GM12878 (cell line): ENCODE results near the gene ABCA3.

ENCODE experiments used
- CREB1 ChIP-seq: IDR thresholded peaks from 2 replicates; pipeline ENCODE4 v1.6.1; 2012; ENCODE audit warnings: low read depth, mild to moderate bottlenecking, inconsistent platforms
- CTCF ChIP-seq, 3 experiments: IDR thresholded peaks in 2 of 3; conservative IDR thresholded peaks in 1 of 3; 2 replicates each; pipeline ENCODE4 v1.5.1; 2011; ENCODE audit warnings: low read depth in 3 of 3, low read length in 3 of 3, mild to moderate bottlenecking in 3 of 3, control low read depth in 2 of 3, moderate library complexity in 2 of 3, inconsistent platforms in 1 of 3, mixed read lengths in 1 of 3; ENCODE audit not compliant: control insufficient read depth in 2 of 3, insufficient read depth in 1 of 3; ENCODE audit errors: extremely low read depth in 1 of 3
- E2F4 ChIP-seq: IDR thresholded peaks from 2 replicates; pipeline ENCODE4 v1.6.1; 2012; ENCODE audit warnings: low read depth, low read length, improper control_type of control experiment
- ELK1 ChIP-seq: IDR thresholded peaks from 2 replicates; pipeline ENCODE4 v1.6.1; 2012; ENCODE audit warnings: low read depth, low read length, improper control_type of control experiment
- HDAC2 ChIP-seq: fragments of 200-600 bp; sonication (generic); IDR thresholded peaks from 2 replicates; pipeline ENCODE4 v1.6.1; 2017
- POLR2A ChIP-seq: IDR thresholded peaks from 2 replicates; pipeline ENCODE4 v1.6.1; 2011; ENCODE audit warnings: low read depth, mild to moderate bottlenecking, low read length
- SMARCA5 ChIP-seq: fragments of 450-650 bp; IDR thresholded peaks from 2 replicates; pipeline ENCODE4 v1.6.1; 2017; ENCODE audit warnings: mild to moderate bottlenecking
- YY1 ChIP-seq: IDR thresholded peaks from 2 replicates; pipeline ENCODE4 v1.6.1; 2011; ENCODE audit warnings: low read depth, mild to moderate bottlenecking, low read length
- ZNF384 ChIP-seq: IDR thresholded peaks from 2 replicates; pipeline ENCODE4 v1.6.1; 2012; ENCODE audit warnings: low read depth, mild to moderate bottlenecking, low read length, improper control_type of control experiment, borderline replicate concordance
- TF ChIP-seq, protein P1 (sequence below): fragments of 450-650 bp; formaldehyde crosslinking; IDR thresholded peaks from 2 replicates; pipeline ENCODE4 v1.5.0; 2022; ENCODE audit warnings: mild to moderate bottlenecking, missing genetic modification characterization
- TF ChIP-seq, protein P2 (sequence below): IDR thresholded peaks from 2 replicates; pipeline ENCODE4 v1.6.1; 2012; ENCODE audit warnings: low read length, inconsistent platforms
- TF ChIP-seq, protein P3 (sequence below): fragments of 450-650 bp; IDR thresholded peaks from 2 replicates; pipeline ENCODE4 v1.6.1; 2016; ENCODE audit warnings: mild to moderate bottlenecking

DNA sequence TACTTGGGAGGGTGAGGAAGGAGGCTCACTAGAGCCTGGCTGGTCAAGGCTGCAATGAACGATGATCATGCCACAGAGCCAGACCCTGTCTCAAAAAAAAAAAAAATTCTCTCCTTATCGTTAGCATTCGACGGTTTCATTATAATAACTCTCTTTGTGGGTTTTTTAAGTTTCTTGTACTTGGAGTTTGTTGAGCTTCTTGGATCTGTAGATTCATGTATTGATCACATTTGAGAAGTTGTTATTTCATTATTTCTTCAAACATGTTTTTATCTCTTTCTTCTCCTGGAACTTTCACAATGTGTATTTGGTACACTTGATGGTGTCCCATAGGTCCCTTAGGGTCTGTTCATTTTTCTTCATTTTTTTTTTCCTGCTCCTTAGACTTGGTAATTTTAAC lies 16.8 kb upstream of the ABCA3 start:
- TF ChIP-seq CREB1 (no peak), CTCF (IDR thresholded peaks at IDR 0.05 in 2 of 3, conservative IDR thresholded peaks at IDR 0.05 in 1 of 3; ENCODE audit: control insufficient read depth in 2 of 3, extremely low read depth in 1 of 3, insufficient read depth in 1 of 3, low read depth in 3 of 3, low read length in 3 of 3) (no peak), POLR2A (no peak), E2F4 (no peak), YY1 (no peak), HDAC2 (no peak), ZNF384 (no peak), ELK1 (no peak), SMARCA5 (no peak)
- TF ChIP-seq, protein P1, sequence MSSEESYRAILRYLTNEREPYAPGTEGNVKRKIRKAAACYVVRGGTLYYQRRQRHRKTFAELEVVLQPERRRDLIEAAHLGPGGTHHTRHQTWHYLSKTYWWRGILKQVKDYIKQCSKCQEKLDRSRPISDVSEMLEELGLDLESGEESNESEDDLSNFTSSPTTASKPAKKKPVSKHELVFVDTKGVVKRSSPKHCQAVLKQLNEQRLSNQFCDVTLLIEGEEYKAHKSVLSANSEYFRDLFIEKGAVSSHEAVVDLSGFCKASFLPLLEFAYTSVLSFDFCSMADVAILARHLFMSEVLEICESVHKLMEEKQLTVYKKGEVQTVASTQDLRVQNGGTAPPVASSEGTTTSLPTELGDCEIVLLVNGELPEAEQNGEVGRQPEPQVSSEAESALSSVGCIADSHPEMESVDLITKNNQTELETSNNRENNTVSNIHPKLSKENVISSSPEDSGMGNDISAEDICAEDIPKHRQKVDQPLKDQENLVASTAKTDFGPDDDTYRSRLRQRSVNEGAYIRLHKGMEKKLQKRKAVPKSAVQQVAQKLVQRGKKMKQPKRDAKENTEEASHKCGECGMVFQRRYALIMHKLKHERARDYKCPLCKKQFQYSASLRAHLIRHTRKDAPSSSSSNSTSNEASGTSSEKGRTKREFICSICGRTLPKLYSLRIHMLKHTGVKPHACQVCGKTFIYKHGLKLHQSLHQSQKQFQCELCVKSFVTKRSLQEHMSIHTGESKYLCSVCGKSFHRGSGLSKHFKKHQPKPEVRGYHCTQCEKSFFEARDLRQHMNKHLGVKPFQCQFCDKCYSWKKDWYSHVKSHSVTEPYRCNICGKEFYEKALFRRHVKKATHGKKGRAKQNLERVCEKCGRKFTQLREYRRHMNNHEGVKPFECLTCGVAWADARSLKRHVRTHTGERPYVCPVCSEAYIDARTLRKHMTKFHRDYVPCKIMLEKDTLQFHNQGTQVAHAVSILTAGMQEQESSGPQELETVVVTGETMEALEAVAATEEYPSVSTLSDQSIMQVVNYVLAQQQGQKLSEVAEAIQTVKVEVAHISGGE (CRISPR knock-in tag), result no peak
- TF ChIP-seq, protein P2, sequence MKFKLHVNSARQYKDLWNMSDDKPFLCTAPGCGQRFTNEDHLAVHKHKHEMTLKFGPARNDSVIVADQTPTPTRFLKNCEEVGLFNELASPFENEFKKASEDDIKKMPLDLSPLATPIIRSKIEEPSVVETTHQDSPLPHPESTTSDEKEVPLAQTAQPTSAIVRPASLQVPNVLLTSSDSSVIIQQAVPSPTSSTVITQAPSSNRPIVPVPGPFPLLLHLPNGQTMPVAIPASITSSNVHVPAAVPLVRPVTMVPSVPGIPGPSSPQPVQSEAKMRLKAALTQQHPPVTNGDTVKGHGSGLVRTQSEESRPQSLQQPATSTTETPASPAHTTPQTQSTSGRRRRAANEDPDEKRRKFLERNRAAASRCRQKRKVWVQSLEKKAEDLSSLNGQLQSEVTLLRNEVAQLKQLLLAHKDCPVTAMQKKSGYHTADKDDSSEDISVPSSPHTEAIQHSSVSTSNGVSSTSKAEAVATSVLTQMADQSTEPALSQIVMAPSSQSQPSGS, result no peak
- TF ChIP-seq, protein P3, sequence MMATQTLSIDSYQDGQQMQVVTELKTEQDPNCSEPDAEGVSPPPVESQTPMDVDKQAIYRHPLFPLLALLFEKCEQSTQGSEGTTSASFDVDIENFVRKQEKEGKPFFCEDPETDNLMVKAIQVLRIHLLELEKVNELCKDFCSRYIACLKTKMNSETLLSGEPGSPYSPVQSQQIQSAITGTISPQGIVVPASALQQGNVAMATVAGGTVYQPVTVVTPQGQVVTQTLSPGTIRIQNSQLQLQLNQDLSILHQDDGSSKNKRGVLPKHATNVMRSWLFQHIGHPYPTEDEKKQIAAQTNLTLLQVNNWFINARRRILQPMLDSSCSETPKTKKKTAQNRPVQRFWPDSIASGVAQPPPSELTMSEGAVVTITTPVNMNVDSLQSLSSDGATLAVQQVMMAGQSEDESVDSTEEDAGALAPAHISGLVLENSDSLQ, result no peak
